CD4-positive, alpha-beta T cell treated with Interleukin-4 for 4 hours (primary cell): ENCODE measurements around the gene VPREB3.

ENCODE experiments used
- DNase-seq: peaks from one replicate; pipeline ENCODE4 v3.0.0-alpha.2; 2020

Gene VPREB3

DNA sequence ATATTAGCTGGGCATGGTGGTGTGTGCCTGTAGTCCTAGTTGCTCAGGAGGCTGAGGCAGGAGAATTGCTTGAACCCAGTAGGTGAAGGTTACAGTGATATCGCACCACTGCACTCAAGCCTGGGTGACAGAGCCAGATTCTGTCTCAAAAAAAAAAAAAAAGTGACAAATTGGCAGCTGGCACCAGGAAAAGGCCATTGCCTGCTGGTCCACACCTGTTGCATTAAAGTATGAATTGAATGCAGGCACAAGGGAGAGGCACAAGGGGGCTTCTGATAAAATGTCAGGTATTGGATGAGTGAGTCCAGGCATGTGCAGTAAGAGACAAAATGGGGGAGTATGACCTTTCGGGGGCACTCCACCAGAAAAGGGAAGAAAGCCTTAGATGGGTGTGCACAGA lies 31.5 kb downstream of the VPREB3 start:
- no peak for DNase-seq

DNA sequence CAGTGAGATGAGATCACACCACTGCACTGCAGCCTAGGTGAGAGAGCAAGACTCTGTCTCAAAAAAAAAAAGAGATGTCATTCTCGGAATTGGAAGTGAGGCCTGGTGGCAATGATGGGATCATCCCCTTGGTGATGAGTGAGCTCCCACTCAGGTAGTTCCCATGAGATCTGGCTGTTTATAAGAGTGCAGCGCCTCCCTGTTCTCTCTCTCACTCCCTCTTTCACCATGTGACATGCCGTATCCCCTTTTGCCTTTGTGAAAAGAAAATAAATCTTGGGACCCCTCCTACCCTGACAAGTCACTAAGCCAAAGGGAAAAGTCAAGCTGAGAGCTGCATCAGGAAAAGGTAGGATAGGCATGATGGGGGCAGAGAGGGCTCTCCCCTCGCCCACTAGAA lies 32.1 kb downstream of the VPREB3 start:
- DNase-seq = no peak

DNA sequence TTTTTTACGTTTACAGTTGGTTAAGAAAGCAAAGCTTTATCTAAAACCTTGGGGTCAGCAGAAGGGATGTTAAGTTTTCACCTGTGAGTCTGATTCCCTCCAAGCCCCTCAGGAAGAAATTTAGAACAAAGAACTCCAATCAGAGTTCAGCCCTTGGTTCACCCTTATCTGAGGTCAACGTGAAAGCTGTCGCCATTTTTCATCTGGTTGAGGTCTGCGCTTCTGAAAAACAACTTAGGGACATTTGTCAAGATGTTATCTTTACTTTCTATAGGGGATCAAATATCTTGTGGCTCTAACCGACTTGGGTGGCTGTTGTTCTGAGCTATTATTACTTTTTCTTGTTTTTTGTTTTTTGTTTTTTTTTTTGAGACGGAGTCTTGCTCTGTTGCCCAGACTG lies 33.4 kb downstream of the VPREB3 start:
- no peak for DNase-seq

DNA sequence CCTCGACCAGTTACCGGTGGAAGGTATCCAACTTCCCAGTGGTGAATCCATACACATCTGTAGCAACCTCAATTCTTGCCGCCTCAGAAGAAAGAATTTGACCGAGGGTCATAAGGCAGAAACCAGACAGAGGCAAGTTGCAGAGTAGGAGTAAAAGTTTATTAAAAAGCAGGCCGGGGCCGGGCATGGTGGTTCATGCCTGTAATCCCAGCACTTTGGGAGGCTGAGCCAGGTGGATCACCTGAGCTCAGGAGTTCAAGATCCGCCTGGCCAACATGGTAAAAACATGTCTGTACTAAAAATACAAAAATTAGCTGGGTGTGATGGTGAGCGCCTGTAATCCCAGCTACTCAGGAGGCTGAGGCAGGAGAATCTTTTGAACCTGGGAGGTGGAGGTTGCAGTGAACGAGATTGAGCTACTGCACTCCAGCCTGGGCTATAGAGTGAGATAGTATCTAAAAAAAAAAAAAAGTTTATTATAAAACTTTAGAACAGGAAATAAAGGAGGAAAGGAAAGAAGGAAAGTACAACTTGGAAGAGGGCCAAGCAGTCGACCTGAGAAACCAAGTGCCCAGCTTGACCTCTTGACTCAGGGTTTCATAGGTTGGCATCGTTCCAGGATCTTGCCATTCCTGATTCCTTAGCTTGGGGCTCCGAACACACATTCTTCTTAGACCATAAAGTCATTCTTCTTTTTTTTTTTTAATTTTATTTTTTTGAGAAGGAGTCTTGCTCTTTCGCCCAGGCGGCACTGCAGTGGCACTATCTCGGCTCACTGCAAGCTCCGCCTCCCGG lies 35.7 kb downstream of the VPREB3 start:
- no peak for DNase-seq

DNA sequence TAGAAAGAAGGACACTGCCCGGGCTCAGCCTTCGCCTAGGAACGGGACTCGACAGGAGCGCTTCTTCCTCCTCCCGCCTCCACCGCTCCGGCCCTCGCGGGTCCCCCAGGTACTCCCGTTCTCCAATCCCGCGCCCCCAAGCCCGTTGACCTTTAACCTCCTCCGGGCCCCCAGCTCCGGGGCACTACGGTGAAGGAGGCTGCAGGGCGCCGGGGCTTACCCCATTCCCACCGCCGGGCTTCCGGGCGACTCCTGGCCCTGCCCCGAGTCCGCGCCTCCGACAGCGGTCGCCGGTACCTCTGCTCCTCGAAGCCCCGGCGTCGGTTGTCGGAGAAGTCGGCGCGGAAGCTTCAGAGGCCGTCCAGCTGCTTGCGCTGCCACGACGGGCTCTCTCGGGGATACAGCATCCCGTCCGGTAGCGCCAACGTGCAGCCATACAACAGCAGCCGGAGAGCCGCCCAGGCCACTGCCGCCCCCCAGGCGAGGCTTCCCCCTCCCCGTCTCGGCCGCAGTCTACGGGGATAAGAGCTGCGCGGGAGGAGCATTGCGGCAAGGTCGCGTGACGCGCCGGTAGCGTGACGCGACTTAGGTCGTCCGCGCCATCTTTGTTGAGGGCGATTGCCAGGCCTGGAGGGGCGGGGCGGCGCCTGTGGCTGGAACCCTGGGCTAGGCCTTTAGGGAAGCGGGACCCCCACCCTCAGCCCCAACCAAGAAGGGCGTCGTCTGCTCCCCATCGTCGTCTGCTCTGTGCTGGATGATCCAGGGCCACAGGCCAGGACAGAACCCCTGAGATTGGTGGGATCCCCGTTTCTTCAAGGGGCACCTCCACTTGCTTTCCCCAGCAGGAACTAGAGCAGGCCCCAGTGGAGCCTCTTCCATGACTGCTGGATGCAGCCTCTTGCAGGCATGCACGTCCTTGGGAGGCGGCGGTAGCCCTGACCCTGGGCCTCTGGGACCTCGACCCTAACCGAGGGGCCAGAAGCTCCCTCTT lies 37.1 kb downstream of the VPREB3 start:
- peak; percentile 79 for DNase-seq

DNA sequence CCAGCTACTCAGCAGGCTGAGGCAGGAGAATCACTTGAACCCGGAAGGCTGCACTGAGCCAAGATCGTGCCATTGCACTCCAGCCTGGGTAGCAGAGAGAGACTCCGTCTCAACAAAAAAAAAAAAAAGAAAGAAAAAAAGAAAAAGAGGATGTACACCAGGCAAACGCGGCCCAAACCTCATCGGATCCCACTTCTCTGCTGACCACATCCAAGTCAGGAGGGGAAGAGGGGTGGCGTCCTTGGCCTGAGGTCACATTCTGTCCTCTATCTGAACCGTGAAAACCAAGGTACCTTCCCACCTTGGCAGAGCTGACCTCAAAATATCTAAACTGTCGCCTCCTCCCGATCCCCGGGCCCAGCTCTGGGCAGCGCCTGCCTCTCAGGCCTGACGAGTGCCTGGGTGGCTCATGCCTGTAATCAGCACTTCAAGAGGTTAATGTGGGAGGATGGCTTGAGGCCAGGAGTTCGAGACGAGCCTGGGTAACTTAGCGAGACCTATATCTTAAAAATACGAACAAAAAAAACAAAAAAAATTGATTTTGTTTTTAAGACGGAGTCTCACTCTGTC lies 38.3 kb downstream of the VPREB3 start:
- DNase-seq = no peak

DNA sequence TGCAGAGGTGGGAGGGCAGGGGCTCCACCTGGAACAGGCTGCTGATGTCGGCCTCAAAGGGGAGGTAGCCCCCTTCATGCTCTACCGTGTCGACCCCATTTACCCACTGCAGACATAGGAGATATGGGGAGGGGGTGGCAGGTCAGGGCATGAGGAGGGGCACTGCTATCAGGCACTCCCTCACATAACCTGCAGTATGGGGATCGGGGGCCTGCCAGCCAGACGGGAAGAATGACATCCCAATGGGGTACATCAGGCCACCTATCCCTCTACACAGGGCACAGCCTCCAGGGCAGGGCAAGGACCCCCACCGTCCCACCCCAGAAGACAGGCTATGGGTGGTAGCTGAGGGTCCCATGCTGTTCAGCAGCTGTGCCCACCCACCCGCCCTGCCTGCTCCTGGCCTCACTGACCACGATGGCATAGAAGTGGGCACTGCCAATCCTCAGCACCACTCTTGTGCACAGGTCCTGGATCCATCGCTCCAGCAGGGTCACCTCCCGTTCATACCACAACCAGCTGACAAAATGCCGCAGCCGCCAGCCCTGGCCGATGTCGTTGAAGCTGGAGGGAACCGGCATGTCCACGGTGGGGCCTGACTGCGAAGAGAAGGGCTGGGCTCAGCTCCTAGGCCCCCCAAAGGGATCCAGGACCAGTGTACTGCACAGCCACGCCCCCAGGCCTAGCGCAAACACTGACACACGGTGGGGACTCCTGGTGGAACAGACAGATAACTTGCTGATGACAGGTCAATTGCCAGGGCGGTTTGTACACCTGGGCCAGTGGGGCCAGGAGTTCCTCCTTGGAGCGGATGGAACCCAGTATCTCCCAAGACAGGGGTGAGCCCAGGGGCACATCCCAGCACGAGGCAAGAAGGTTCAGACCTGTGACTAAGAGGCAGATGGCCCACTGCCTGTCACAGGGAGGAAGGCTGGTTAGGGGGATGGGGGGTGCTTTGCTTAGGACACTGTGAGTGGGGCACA lies 39.3 kb downstream of the VPREB3 start:
- DNase-seq = no peak

DNA sequence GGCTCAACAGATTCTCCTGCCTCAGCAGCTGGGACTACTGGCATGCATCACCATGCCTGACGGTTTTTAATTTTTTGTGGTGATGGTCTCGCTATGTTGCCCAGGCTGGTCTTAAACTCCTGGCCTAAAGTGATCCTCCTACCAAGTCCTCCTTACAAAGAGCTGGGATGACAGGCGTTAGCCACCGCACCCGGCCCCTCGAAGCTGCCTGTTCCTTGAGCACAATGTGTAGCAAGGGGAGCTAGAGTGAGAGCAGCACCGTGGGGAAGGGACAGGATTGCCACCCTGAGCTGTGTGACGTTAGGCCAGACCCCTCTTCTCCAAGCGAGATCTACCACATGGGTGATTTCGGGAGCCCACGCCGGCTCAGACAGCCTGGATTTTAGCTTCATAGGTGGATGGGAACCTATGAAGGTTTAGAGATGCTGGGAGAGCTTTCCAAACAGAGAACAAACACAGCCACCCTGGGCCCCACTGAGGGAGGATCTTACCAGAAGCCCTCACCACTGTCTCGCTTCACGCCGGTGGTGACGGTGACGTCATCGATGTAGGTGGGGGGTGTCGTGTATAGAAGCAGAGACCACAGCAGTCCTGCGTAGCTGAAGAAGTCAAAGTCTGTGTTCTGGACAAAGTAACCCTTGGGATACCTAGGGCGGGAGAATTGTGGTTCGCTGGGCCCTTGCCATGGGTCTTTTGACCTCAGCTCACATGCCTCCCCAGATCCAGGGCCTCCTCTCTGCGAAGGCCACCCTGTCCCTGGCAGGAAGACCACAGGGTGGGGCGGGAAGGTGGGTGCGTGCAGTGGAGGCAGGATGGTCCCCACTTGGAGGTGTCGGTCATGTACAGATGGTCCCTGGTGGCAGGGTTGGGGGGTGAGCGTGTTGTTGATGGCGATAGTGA lies 40.3 kb downstream of the VPREB3 start:
- DNase-seq = no peak

DNA sequence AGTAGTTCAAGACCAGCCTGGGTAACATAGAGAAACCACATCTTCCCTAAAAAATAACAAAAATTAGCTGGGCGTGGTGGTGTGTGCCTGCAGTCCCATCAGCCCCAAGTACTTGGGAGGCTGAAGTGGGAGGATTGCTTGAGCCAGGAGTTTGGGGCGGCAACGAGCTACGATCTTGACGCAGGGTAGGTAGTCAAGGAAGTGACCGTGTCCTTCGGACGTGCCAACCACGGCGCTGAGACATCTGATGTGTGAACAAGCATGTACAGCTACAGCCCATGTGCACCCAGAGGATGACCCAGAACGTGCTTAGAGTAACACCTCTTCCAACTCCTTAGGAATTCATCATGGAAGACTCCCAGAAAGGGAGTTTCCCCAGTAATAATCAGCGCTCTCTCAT lies 42.0 kb downstream of the VPREB3 start:
- no peak for DNase-seq

DNA sequence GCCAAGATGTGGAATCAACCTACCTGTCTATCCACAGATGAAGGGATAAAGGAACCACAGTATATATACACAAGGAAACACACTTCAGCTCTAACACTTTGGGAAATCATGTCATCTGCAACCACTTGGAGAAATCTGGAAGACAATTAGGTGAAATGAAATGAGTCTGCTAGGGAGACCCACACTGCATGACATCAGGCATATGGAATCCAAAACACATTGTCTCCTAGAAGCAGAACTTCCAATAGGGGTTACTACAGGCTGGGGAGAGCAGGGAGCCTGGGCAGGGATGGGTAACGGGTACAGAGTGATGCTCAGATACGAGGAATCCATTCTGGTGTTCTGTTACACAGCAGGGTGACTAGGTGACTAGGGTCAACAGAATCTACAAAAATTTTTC lies 45.1 kb downstream of the VPREB3 start:
- no peak for DNase-seq

DNA sequence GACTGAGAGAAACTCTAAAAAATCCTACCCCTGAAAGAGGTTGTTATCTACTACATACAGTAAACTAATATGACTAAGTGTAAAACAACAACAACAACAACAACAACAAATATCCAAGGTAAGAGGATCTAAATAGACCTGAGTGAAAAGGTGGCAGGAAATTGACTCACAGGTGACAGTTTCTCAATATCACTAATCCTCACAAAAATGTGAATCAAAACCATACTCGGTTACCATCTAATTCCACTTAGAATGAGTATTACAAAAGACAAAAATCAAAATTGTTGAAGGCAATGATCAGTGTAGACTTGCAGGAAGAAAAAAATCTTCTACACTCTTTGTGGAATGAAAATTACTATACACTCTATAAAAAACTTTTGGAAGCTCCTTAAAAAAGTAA lies 46.0 kb downstream of the VPREB3 start:
- DNase-seq = no peak

DNA sequence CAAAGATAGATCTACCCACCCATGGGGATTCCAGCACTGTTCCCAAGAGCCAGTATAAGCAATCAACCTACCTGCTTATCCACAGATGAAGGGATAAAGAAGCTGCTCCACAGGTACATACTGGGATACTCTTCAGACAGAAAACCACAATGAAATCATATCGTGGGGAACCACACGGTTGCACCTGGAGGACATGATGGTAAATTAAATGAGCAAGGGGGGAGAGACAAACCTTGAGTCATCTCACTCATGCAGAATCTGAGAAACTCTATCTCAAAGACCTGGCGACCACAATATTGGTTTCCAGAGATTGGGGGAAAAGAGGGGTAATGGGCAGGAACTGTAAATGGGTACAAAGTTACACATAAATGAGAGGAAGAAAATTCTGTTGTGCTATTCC lies 48.9 kb downstream of the VPREB3 start:
- peak; percentile 27 for DNase-seq

DNA sequence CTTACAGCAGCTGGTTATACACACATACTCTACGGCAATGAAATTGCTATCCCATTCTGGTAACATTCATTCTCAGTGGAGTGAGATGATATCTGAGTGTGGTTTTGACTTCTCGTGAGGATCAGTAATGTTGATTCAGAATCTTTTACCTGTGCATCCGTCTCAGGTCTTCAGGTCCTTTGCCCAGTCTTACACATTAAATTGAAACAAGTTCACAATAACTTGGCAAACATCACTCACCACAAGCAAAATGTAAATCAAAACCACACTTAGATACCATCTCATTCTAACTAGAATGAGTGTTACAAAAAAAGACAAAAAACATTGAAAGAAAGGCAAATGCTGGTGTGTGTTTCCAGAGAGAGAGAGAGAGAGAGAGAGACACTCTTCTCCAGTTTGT lies 49.4 kb downstream of the VPREB3 start:
- peak; percentile 37 for DNase-seq

DNA sequence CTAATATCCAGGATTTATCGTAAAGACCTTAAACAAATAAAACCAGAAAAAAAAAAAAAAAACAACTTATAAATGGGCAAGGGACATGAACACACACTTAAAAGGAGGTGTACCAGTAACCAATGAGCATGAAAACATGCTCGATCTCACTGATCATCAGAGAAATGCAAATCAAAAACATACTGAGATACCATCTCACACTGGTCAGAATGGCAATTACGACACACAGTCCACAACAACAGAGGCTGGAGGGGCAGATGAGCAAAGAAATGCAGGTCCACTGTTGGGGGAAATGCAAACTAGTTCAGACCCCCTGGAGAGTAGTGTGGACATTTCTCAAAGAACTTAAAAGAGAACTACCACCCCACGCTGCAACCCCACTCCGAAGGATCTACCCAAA lies 50.2 kb downstream of the VPREB3 start:
- no peak for DNase-seq
